ENCODE measurements around the gene TSPOAP1. TPM values are rescaled to one million over a fixed set of nuclear protein-coding genes. Genes with fewer than 3 reads are reported as not detected.

The TSPOAP1 gene
- polyA plus RNA-seq, 2 of the 4 experiments (the other 2 are of a cell fraction), result not detected

GRCh38 chr17:58377661-58378060 lies 49.1 kb upstream of the TSPOAP1 start:
- WGBS (ENCODE audit: missing lambda C conversion rate), result 88% methylated on average over 5 of the region's 5 CpGs
- DNase-seq (ENCODE audit: low read depth in 1 of 2, low spot score in 1 of 2) (no peak), FAIRE-seq (no peak), ATAC-seq (no peak)
- TF ChIP-seq ZSCAN20 (CRISPR knock-in tag; IDR thresholded peaks at IDR 0.05) (no peak), HDAC2 (IDR thresholded peaks at IDR 0.05) (no peak), E2F6 (IDR thresholded peaks at IDR 0.05; ENCODE audit: borderline replicate concordance, low read depth) (no peak), BCL3 (IDR thresholded peaks at IDR 0.05) (no peak), BHLHE40 (IDR thresholded peaks at IDR 0.05; ENCODE audit: low read depth, low read length) (no peak), JUN (IDR thresholded peaks at IDR 0.05) (no peak), CTCF (IDR thresholded peaks at IDR 0.05) (no peak), ATOH8 (CRISPR knock-in tag; IDR thresholded peaks at IDR 0.05; ENCODE audit: low read depth) (no peak), SMC3 (IDR thresholded peaks at IDR 0.05) (no peak), RCOR1 (IDR thresholded peaks at IDR 0.05; ENCODE audit: low read depth, low read length) (no peak), TFCP2L1 (CRISPR knock-in tag; IDR thresholded peaks at IDR 0.05) (no peak), POLR2AphosphoS2 (conservative IDR thresholded peaks at IDR 0.05; ENCODE audit: low read length) (no peak)
- Histone ChIP-seq H3K27ac (peak overlapping the region in 1 of 2 experiments; percentile 22; a peak in 1 of 6 replicates), H3K4me2 (no peak overlapping the region), H3K4me1 (peaks cover 56% of the 10 kb centered on the region), H3K4me3 (no peak overlapping the region), H3K9me3 (no peaks in the 10 kb centered on the region)
- POLR2A ChIA-PET, result no interaction called here
- CTCF ChIA-PET, result interaction anchor here (1.0 to 6.3 kb wide), 5 partner anchors 9 to 60 kb away, joined by 3 to 31 read pairs (median 16); partner anchors contain the start of gene RNF43

GRCh38 chr17:58377093-58377601 lies 48.6 kb upstream of the TSPOAP1 start:
- no peak for ATAC-seq
- Histone ChIP-seq H3K27ac (peak overlapping the region in 1 of 2 experiments; percentile 22; a peak in 1 of 6 replicates), H3K4me3 (no peak overlapping the region), H3K4me2 (no peak overlapping the region), H3K9me3 (no peaks in the 10 kb centered on the region), H3K4me1 (peaks cover 51% of the 10 kb centered on the region)
- ChIA-PET POLR2A (no interaction called here), CTCF (interaction anchor here (1.5 to 6.3 kb wide), 4 partner anchors 13 to 71 kb away, joined by 5 to 31 read pairs (median 16); partner anchors contain the start of gene RNF43)
- TF ChIP-seq MYC (IDR thresholded peaks at IDR 0.05; ENCODE audit: borderline replicate concordance, low read length), result no peak
- TF ChIP-seq PHF8 (IDR thresholded peaks at IDR 0.05; ENCODE audit: borderline replicate concordance, low read depth), result no peak
- no peak for TF ChIP-seq JUN (IDR thresholded peaks at IDR 0.05)
- no peak for TF ChIP-seq RCOR1 (IDR thresholded peaks at IDR 0.05; ENCODE audit: low read depth, low read length)
- no peak for TF ChIP-seq ESRRA (IDR thresholded peaks at IDR 0.05; ENCODE audit: borderline replicate concordance, low read length)
- TF ChIP-seq HEYL (CRISPR knock-in tag; IDR thresholded peaks at IDR 0.05), result no peak
- no peak for TF ChIP-seq ZFP36 (IDR thresholded peaks at IDR 0.05; ENCODE audit: borderline replicate concordance, partially characterized antibody)
- TF ChIP-seq BCL3 (IDR thresholded peaks at IDR 0.05), result no peak
- DNase-seq (ENCODE audit: low read depth in 1 of 2, low spot score in 1 of 2), result no peak
- no peak for FAIRE-seq
- WGBS (ENCODE audit: missing lambda C conversion rate), result 79% methylated on average over 3 of the region's 3 CpGs
